SKM-1 (cell line): ENCODE results near the gene EFCAB11.

Source experiments
- DNase-seq: peaks from one replicate; lab custom pipeline; 2025; ENCODE audit not compliant: unreplicated experiment; lab: John Stamatoyannopoulos, UW

The EFCAB11 gene

DNA sequence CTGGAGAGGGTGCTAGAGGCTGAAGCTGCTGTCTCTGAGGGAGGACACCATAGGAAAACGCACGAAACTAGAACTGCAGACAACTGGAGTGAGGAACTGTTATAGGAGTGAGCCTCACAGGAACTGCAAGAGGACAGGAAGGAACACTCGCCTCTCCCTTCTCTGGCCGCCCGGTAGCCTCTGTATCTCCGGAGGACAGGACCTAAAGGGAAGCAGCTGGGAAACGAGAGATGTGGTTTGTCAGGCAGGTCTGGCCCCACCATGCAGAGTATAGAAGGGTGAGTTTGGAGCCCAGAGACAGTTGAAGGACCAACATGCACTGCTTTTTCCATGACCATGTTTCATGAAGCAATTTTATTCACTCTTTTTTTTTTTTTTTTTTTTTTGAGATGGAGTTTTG is 127.3 kb downstream of the EFCAB11 start:
- DNase-seq: no peak

DNA sequence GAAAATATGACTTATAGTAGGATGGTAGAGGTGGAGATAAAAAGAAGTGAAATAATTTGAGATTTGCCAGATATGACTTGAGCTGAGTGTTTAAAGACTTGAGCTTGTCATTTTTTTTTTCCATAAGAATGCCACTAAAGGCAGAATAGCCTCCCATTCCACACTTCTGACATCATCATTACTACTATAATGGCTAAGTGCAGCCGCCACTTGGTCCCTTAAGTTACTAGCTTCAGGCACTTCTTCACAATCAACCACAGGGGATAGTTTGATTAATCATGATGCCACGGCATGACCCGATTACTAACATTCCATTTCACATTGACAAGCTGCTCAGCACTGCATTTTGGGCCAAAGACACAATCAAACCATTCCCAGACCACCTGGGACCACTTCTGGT is 127.9 kb downstream of the EFCAB11 start:
- DNase-seq: no peak

GRCh38 chr14:89823743-89824142 is 130.8 kb downstream of the EFCAB11 start:
- no peak for DNase-seq

GRCh38 chr14:89814126-89814525 is 140.4 kb downstream of the EFCAB11 start:
- no peak for DNase-seq

DNA sequence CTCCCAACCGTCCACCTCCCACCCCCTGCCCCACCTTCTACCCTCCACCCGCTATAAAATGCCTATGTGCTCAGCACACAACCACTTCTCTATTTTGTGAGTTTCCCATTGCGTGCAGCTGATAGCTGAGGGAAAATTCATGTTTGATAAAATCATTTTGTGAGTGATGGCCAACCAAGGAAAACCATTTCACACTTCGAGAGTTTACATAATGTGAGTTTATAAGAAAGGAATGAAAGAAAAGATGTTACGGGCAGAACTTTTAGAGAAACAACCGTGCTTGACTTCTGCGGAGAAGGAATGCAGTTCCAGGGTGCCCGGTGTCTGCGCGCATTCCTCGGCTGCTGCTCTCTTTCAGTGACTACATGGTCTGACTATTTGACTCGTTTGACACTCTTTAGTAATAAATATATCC is 140.9 kb downstream of the EFCAB11 start:
- no peak for DNase-seq

GRCh38 chr14:89811954-89812575 is 142.5 kb downstream of the EFCAB11 start:
- DNase-seq: no peak

GRCh38 chr14:89810101-89810500 is 144.4 kb downstream of the EFCAB11 start:
- DNase-seq: no peak

GRCh38 chr14:89807892-89808291 is 146.6 kb downstream of the EFCAB11 start:
- no peak for DNase-seq

GRCh38 chr14:89807151-89807550 is 147.4 kb downstream of the EFCAB11 start:
- no peak for DNase-seq

DNA sequence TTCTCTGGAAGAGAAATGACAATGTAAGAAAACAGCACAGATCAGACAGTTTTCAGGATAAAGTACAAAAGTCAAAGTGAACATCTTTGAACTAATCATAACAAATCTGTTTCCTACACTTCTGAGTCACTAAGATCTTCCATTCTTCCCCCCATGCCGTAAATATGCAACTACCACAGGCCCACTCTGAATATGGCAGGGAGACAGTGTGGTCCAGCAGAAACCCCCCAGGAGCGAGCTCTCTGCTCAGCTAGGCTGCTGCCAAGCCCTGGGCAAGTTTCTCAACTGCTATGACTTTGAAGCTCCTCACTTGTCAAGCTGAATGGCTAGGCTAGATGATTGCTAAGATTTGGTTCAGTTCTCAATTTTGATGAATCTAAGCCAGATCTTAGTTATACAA is 148.1 kb downstream of the EFCAB11 start:
- no peak for DNase-seq

DNA sequence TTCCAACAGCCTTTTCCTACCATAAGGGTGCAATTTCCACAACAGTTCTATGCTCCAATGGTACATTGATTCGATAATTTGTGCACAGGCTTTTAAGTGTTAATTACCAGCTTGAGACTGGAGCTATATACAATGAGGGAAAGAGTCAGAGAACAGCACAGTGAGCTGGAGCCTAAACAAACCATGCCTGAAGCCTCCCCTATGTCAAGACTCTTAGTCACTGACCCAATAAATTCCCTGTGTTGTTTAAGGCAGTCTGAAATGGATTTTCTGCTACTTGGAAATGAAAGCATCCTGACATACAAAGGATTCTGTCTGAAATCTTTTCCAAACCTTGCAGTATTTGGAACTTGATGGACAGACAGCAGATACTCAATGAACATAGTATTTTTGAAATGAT is 149.0 kb downstream of the EFCAB11 start:
- no peak for DNase-seq

DNA sequence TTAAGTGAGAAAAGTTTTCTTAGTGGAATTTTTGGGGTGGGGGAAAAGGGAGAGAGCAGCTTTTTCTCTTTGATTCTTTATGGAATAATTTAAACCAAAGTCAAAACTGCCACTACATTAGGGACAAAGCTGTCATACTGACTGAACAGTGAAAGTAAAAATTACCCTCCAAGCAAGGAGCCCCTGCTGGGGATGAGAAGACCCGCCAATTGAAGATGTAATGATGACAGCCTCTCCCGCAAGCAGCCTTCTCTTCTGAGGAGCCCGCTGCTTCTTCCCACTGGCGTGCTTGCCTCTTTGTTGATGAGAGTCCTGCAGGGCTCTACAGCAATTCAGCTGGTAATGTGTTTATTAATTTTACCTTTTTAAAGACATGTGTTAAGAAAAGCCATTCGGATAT is 151.0 kb downstream of the EFCAB11 start:
- no peak for DNase-seq

DNA sequence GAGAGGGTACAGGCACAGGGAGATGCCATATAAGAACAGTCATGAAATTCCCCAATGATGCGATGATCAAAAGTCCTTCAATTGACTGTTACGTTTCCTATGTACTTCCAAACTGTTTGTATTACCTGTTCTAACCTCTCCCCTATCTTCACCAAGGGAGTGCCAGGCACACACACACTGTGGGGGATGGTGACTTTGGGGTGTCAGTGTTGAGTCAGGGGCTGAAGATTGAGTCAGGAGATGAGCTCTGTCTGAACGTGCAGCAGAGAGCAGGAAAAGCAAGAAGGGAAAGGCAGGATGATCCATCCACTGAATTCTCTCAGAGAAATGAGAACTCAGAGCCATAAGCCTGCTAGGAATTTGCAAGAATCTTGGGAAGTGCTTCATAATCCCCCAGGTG is 153.4 kb downstream of the EFCAB11 start:
- no peak for DNase-seq

GRCh38 chr14:89798212-89798773 is 156.2 kb downstream of the EFCAB11 start:
- DNase-seq: no peak

DNA sequence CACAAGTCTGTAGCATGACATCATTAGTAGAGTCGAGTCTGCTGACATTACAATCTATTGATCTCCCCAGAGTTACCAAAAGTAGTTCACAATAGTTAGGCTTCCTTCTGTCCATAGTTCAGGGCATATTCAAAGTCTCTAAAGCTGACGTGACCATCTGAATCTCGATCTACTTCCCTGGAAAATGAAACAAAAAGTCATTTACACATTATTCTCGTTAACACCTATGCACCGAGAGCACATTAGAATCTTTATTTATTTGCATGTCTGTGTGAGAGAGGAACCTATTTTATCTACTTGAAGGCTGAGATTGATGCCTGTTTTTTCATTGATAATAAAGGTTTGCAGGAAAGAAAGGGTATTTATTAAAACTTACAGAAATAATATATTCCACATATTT is 157.4 kb downstream of the EFCAB11 start:
- no peak for DNase-seq

GRCh38 chr14:89794096-89794495 is 160.4 kb downstream of the EFCAB11 start:
- no peak for DNase-seq

DNA sequence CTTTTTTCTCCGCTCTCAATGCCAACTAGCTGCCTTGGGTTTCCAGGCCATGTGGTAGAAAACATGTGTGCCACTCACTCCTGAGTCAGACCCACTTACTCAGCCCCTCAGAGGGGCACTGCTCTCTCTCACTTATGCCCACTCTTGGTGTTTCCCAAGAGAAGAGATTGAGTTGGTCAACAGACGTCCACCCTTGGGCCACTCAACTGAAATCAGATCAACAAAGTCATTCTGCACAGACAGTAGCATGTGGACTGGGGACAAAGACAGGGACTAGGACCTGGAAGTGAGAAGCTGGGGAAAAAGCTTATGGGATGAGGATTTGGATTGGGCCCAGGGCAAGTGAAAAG is 161.2 kb downstream of the EFCAB11 start:
- DNase-seq: no peak

DNA sequence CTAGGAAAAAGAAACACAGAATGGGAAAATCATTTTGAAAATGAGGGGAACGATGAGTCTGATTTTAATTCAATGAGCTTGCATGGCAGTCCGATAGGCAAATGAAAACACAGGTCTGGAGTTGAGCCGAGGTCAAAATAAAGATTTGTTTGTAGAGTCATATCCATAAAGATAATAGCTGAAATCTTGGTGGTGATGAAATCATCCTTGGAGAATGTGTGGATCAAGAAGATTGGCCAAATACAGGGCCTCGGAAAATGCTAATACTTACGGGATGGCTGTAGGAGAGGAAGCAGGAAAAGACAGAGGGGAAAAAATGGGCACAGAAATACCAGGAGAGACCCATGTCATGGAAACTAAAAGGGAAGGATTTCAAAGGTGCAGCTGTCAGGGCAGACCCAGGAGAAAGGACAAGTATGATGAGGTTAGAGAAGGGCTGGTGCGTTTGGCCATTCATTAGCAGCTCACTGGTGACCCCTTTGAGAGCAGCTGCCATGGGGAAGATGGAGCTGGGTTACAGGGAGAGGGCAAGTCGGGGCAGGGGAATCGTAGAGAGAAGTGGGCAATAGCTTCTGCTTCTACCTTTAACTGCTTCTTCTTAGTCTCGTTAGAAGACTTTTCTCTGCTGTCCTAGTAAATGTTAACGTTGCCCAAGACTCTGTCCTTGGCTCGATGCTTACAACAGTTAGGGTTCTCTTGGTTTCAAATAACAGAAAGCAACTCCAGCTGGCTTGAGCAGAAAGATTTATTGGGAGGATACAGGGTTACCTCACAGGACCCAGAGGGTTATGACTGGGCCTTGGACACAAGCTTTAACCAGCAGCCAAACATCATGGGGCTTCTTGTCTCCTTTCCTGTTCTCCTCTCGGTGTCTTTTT is 161.8 kb downstream of the EFCAB11 start:
- no peak for DNase-seq

- no peak for DNase-seq
Observed at GRCh38 chr14:89787525-89787924, 167.0 kb downstream of the EFCAB11 start.

GRCh38 chr14:89781046-89781445 is 173.5 kb downstream of the EFCAB11 start:
- DNase-seq: no peak

- DNase-seq: no peak
Observed at GRCh38 chr14:89779707-89780106, 174.8 kb downstream of the EFCAB11 start.

GRCh38 chr14:89775946-89776345 is 178.6 kb downstream of the EFCAB11 start:
- DNase-seq: no peak
